Stimulated activated CD4-positive, alpha-beta T cell treated with anti-CD3 and anti-CD28 coated beads, Interleukin-12 subunit alpha, Interleukin-12 subunit beta, amount 100 ng/mL, for 48 hours (primary cell): ENCODE results near the gene SCGB1A1.
"Not testable (repeated sequence)": the region's sequence is repeated elsewhere in the genome, so short reads cannot be mapped to it uniquely, and the experiment has no call there.

Experiments used
- DNase-seq, 3 donors: peaks; one replicate each; pipeline ENCODE4 v3.0.0-alpha.2; 2020; ENCODE audit warnings: low read depth in 2 of 3, low spot score in 1 of 3

SCGB1A1 gene

DNA sequence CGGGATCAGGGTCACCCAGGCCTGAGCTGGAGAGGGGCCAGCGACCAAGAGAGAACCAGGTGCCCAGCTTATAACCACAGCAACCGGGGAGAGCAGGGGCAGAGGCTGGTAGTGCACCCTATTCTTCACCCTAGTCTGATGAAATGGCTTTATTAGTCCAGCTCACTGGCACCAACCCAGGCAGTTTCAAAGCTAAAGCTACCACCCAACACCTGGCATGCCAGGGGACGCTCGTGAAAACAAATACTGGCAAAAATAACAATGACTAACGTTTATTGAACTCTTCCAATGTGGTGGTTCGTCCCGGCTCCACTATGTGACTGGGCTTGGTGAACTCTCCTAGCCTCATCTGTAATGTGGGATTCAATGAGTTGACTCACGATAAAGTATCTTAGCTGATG is 30.6 kb downstream of the SCGB1A1 start:
- DNase-seq: no peak

DNA sequence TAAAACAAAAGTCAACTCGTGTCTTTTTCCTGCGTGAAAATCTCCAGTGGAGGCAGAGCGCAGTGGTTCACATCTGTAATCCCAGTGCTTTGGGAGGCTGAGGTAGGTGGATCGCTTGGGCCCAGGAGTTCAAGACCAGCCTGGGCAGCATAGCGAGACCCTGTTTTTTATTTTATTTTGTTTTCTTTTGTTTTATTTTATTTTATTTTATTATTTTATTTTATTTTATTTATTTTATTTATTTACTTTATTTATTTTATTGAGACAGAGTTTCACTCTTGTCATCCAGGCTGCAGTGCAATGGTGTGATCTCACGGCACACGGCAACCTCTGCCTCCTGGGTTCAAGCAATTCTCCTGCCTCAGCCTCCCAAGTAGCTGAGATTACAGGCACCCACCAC is 31.1 kb downstream of the SCGB1A1 start:
- DNase-seq: not testable (repeated sequence)

DNA sequence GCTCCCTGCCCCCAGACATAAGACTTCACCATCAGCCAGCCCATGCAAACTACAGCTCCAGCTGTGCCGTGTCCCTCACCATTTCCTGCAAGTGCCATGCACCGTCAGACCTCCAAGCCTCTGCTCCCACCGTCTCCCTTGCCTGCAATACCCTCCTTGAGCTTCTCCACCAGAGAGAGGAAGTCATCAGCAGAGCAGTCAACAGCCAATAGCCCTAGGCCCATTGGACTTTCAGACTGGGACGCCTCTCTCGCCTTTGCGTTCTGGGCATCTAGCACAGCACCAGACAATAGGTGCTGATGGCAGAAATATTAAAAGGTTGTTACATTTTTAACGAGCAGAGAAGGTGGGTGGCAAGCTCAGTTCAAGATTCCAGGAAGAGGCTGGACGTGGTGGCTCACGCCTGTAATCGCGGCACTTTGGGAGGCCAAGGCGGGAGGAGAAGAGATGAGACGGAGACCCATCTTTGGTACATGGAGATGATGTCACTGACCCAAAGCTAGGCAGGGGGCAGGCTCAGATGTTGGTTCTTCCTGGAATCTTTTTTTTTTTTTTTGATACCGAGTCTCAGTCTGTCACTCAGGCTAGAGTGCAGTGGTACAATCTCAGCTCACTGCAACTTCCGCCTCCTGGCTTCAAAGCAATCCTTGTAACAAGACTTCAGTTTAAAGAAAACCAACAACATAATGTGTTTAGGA is 31.9 kb downstream of the SCGB1A1 start:
- no peak for DNase-seq

DNA sequence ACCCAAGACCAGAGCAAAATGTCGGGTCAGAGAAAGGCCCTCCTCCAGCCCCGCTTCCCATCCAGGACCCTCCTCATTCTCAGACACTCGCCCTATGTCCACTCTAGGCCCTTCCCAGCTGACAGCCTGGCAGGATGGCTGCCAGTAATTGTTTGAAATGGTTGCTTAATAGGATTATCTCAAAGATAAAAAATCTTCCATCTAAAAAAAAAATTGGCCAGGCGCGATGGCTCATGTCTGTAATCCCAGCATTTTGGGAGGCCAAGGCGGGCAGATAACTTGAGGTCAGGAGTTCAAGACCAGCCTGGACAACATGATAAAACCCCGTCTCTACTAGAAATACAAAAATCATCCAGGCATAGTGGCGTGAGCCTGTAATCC is 32.4 kb downstream of the SCGB1A1 start:
- no peak for DNase-seq

DNA sequence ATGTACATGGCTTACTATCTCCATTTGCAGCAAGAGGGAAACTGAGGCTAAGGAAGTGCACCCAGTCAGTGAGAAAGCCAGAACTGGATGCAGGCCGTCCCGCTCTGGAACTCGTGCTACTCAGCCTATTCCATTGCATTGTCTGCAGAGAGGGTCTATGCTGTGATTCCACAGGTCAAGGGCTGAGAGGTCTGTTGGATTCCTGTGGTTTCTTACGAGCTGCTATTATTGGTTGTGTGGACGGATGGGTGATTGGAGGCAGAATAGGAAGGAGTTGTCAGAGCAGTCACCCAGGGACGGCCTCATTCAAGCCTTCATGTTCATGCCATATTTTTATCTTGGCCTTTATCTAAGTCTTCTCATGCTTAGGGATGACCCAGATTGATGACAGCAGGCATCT is 33.4 kb downstream of the SCGB1A1 start:
- no peak for DNase-seq

DNA sequence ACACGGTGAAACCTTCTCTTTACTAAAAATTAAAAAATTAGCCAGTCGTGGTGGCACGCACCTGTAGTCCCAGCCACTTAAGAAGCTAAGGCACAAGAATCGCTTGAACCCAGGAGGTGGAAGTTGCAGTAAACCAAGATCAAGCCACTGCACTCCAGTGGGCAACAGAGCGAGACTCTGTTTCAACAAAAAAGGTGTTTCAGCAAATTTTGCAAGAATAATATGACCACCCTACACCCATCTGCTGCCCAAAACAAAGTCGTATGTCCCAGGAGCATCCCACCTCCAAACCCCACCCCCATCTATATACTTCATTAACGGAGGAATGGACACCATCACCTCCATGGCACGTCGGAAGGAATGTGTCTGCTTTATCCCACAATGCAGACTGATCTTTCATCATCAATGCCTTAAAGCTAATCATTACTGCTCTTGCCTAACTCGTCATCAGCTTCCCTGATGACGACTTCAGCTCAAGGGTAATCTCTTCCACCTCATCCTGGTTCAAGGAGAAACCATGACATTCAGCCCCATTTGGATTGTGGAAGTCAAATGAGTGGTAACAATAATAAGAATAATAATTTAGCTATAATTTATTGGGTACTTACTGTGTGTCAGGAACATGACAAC is 34.1 kb downstream of the SCGB1A1 start:
- DNase-seq: no peak

DNA sequence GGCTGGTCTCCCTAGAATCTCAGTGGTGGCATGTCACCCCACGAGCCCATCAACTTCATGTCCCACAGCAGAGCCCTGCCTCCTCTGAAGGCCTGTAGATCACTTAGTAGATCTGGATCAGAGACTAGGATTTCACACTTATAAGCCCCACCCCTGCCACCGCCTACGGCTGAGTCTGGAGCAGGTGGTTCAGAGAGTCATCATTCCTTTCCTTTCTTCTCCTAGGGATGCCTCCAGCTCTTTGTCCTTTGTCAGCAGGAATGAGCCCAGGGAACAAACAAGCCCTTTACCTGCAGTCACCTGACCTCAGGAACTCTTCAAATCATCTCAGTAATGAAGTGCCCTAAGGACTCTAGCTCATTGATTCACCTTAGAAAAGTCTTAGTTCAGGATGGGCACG is 37.8 kb downstream of the SCGB1A1 start:
- no peak for DNase-seq

DNA sequence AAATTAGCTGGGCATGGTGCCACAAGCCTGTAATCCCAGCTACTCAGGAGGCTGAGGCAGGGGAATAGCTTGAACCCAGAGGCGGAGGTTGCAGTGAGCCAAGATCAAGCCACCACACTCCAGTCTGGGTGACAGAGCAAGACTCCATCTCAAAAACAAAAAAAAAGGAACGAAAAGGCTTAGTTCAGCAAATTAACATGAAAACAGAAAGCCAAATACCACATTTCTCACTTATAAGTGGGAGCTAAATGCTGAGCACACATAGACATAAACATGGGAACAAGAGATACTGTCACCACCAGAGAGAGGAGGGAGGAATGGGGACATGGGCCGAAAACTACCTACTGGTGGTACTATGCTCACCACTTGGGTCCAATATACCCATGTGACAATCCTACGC is 38.6 kb downstream of the SCGB1A1 start:
- DNase-seq: no peak

DNA sequence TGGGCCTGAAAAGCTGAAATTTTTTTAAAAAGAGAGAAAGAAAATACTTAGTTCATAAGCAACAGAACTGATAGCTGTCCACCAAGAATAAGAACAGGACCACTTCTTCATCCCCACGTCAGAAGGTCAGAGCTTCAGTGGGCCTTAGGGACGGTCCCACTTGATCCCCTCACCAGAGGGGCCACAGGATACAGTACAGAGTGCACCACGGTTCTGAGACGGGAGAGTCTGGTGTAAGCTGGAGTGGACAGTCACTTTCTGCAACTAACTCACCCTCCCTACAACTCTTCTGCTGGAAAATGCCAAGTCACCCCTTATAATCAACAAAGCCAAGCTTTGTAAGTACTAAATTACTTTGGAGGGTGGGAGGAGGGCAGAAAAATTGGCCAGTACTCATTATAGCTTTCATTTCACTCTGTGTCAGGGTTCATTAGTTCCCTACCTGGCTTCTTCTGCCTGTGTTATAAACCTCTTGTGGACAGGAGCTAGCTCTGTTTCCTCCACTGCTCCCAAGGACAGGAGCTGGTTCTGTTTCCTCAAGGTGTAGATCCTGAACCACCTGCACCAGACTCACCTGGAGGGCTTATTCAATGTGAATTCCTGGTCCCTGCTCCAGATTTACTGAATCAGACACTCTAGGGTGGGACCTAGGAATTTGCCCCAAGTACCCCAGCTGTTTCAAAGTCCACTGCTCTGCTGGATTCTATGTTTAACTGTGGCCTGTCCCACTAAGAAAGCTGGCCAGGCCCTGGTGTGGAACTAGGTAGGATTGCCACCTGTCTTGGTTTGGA is 39.6 kb downstream of the SCGB1A1 start:
- DNase-seq: no peak

DNA sequence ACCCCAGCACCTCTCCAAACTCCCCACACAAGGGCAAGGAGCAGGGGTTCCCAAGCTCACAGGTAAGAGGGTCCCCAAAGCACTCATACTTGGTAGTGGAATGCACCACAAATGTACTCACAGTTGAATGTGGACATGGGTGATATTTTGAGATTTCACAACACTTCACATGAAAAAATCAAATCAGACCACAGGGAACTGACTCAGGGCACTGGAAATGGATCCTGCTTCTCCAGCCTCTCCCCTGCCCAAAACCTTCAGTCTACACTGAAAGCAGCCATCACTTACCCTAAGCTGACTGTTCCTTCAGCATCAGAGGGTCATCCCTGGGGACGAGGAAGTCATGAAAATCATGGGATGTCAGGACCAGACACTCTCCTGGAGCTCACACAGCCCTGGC is 40.2 kb downstream of the SCGB1A1 start:
- no peak for DNase-seq

DNA sequence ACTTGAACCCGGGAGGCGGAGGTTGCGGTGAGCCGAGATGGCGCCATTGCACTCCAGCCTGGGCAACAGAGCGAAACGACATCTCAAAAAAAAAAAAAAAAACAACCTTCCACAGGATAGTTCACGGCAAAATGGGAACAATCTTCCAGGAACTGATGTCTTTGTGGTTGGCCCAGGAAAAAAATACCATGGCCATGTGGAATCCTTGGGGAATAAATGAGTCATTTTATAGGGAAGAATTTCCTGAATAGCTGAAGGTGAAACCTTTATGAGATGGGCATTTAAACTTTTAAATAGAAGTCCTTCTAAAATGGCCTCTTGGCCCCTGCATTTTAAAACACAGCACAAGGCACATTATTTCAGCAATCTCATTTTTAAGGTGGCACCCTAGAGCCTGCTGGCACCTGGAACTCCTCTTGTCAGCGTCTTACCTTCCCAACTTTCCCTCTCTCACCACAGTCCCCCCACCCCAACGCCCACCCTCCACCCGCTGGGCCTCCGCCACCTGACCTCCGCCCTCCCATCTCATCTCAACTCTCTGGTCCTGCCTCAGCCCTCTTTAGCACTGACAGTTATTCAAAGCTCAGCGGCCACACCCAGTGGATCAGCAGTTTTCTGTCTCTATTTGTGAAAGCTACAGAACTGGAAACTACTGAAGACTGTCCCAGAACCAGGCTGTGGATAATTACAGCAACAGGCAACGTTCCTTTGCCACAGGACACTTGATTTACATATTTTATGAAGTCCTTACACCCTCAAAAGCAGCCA is 43.1 kb downstream of the SCGB1A1 start:
- no peak for DNase-seq

DNA sequence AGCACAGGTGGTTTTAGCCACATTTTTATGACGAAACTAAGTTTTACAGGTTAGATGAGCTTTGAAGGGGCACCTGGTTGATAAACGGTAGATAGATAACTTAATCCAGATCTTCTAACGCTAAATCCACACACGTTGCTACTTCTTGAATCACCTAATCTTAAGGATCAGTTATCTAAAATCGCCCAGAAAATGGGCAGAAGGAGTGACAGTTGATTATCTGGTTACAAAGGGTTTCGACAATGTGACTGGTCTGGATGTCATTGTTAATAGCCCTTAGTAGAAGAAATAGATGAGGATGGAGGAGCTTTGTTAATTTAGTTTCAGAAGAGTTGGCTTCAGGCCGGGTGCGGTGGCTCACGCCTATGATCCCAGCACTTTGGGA is 43.7 kb downstream of the SCGB1A1 start:
- DNase-seq: no peak

DNA sequence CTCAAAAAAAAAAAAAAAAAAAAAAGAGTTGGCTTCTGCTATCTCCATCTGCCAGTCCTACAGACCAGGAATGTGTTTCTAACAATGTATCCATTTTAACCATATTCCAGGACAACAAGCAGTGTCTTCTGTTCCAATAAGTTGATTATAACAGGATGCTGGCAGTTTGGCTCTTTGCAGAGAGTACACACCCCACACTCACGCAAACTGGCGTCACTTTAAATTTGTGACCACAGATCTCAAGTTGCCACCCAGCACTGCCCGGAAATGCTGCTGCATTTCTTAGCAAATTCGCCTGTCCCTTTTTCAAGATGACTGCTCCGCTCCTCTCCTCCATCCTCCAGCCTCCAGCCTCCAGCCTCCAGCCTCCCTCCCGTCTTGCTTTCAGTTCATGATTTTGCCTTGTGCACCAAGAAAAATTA is 44.3 kb downstream of the SCGB1A1 start:
- peak in 1 of 3 donors; percentile 1 for DNase-seq

DNA sequence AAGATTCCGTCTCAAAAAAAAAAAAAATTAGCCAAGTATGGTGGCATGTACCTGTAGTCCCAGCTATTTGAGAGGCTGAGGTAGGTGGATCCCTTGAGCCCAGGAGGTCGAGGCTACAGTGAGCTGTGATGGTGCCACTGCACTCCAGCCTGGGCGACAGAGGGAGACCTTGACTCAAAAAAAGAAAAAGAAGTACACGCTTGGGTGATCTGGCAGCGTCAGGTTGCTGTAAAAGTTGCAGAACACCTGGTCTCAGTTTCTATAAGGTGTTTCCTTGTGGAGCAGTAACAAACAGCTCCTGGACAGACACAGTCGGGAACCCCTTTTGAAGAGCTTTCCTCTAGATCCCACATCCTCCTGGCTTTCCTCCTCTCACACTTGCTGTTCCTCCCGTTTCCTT is 45.8 kb downstream of the SCGB1A1 start:
- DNase-seq: no peak

DNA sequence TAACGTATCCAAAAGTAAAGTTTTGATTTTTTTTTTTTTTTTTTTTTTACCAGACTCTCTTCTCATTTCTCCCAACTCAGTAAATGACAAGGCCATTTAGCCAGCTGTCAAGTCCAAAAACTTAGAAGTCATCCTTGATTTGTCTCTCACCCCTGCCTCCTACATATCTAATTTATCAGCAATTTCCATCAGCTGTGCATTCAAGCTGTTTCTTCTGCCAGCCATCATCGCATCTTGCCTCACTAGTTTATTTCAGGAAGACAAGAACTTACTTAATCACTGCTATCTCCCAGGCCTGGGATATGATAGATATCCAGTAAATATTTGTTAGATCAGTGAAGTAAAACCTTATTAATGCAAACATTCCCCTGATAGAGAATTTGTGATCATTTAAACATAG is 47.6 kb downstream of the SCGB1A1 start:
- no peak for DNase-seq

DNA sequence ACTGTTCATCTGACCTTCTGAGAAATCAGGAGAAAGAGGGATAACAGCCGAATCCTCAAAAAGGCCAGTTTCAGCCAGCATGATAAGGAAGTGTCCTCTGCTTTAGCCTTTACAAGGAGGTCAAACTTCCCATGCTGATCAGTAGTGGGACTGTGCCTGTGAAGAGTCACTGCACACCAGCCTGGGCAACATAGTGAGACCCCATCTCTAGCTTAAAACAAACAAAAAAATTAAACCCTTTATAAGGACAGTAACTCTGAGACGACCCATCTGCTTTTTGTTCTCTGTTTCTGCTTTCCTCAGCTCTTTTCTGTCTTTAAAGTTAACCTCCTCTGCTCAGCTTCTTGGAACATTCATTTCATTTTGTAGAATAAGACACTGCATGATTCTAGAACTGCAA is 49.7 kb downstream of the SCGB1A1 start:
- no peak for DNase-seq

DNA sequence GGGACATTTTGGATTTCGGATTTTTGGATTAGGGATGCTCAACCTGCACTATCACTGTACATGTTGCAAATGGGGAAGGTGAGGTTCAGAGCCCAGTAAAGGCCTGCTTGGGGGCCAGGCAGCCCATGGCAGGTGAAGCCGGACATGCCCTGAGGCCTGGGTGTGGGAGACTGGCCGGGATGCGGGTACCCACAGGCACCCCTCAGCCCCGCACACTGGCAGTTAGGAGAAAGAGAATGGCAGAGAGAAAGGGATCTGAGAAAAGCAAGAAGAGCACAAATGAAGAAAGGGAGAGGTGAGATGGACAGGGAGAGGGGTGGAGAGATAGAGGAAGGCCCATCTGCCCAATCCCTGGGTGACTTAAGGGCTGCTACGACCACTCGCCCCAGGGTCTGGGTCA is 52.8 kb downstream of the SCGB1A1 start:
- DNase-seq: no peak

DNA sequence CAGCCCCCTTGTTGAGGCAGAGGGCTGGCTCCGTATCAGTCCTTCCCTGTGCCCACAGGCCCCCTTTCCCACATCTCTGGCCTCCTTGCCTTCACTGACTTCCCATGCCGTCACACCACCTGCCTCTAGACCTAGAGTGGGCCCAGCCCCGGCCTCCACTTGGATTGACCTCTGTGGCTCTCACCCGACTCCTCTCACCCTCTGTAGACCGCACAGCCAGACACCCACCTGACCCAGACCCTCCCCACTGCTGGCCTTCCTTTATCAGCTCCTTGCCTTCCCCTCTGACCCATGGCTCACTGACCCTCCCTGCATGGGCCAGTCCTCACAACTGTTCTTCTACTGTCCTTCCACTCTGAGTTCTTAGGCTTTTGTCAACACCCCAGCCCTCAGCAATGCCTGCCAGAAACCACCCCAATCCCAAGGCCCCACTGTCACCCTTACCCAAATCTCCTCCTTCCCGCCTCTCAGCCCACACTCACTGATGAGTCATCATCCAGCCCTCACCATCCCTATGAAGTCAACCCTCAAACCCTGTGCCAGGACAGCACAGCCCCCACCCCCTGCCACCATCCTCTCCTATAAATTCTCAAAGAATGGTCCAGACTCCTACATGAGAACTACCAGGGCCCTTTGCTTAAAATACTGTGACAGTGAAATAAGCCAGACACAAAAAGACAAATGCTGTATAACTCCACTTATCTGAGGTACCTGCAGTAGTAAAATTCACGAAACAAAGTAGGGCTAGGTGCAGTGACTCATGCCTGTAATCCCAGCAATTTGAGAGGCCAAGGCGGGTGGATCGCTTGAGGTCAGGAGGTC is 53.4 kb downstream of the SCGB1A1 start:
- no peak for DNase-seq
